Measurements from ENCODE around the gene DOCK6. TPM values are rescaled to one million over a fixed set of nuclear protein-coding genes. Genes with fewer than 3 reads are reported as not detected.

DOCK6 gene
- total RNA-seq, 1 experiment from 2014 or later = 88.8 TPM

DNA sequence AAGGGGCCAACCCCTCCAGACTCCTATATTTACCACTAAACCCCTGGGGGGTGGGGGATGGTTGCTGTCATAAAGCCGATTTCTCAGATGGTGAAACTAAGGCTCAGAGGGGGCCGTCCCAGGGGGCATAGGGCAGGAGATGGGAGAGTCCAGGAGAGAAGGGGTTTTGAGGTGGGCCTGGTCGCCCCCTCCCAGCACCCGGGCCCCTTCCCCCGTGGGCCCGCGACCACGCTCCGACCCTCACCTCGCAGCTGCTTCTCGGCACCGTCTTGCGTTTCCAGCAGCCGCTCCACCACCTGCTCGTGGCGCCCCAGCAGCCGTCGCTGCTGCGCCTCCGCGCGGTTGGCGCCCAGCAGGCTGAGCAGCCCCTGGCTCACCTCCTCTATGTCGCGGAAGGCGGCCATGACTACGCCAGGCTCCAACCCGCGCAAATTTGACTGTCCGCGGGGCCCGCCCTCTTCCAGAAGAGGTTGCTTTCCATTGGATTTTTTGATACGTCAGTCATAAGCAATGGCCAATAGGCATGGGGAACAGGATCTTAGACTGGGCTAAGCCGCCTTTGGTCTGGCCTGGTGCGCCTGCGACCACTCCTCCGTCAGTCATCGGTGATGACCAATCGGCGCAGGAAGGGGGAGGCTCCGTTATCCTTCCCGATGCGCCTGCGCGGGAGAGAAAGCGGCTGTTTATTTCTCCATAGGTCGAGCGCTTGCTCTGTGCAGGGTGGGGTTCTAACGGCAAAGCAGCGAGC lies 106.8 kb downstream of the DOCK6 start, which contains the start of gene SPC24 (continued):
- TF ChIP-seq MXD4 (CRISPR knock-in tag; IDR thresholded peaks at IDR 0.05; ENCODE audit: borderline replicate concordance) (no peak), ZNF317 (CRISPR knock-in tag; IDR thresholded peaks at IDR 0.05; ENCODE audit: borderline replicate concordance, low read depth) (no peak), FOXP1 (CRISPR knock-in tag; IDR thresholded peaks at IDR 0.05; ENCODE audit: borderline replicate concordance) (peak; percentile 93), ATF2 (CRISPR knock-in tag; IDR thresholded peaks at IDR 0.05; ENCODE audit: borderline replicate concordance, low read depth) (no peak), ZNF671 (CRISPR knock-in tag; IDR thresholded peaks at IDR 0.05) (no peak), AFF4 (CRISPR knock-in tag; IDR thresholded peaks at IDR 0.05; ENCODE audit: borderline replicate concordance) (no peak), USF1 (CRISPR knock-in tag; IDR thresholded peaks at IDR 0.05) (peak; percentile 31; the same call in 1 of the 2 replicates), ZNF423 (CRISPR knock-in tag; IDR thresholded peaks at IDR 0.05) (no peak), ESRRA (CRISPR knock-in tag; IDR thresholded peaks at IDR 0.05; ENCODE audit: borderline replicate concordance) (0 out of 2 replicates have a peak, but pooled peaks have one; percentile 64), NR1H2 (CRISPR knock-in tag; IDR thresholded peaks at IDR 0.05) (no peak), JUN (CRISPR knock-in tag; IDR thresholded peaks at IDR 0.05) (peak; percentile 66; the same call in 1 of the 2 replicates), JAZF1 (CRISPR knock-in tag; IDR thresholded peaks at IDR 0.05) (no peak), CTCF (IDR thresholded peaks at IDR 0.05) (no peak), ZNF425 (CRISPR knock-in tag; conservative IDR thresholded peaks at IDR 0.05) (no peak), FOXK1 (CRISPR knock-in tag; IDR thresholded peaks at IDR 0.05) (peak; percentile 66; the same call in 1 of the 2 replicates), CREB1 (CRISPR knock-in tag; IDR thresholded peaks at IDR 0.05) (0 out of 2 replicates have a peak, but pooled peaks have one; percentile 41), RORB (CRISPR knock-in tag; IDR thresholded peaks at IDR 0.05) (no peak), HMGA2 (CRISPR knock-in tag; IDR thresholded peaks at IDR 0.05) (no peak), E2F5 (CRISPR knock-in tag; IDR thresholded peaks at IDR 0.05) (peak; percentile 83; the same call in 1 of the 2 replicates)
- TF ChIP-seq, protein P1, sequence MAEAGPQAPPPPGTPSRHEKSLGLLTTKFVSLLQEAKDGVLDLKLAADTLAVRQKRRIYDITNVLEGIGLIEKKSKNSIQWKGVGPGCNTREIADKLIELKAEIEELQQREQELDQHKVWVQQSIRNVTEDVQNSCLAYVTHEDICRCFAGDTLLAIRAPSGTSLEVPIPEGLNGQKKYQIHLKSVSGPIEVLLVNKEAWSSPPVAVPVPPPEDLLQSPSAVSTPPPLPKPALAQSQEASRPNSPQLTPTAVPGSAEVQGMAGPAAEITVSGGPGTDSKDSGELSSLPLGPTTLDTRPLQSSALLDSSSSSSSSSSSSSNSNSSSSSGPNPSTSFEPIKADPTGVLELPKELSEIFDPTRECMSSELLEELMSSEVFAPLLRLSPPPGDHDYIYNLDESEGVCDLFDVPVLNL (CRISPR knock-in tag; IDR thresholded peaks at IDR 0.05; ENCODE audit: borderline replicate concordance, low read depth) = peak; percentile 99
- TF ChIP-seq, protein P2, sequence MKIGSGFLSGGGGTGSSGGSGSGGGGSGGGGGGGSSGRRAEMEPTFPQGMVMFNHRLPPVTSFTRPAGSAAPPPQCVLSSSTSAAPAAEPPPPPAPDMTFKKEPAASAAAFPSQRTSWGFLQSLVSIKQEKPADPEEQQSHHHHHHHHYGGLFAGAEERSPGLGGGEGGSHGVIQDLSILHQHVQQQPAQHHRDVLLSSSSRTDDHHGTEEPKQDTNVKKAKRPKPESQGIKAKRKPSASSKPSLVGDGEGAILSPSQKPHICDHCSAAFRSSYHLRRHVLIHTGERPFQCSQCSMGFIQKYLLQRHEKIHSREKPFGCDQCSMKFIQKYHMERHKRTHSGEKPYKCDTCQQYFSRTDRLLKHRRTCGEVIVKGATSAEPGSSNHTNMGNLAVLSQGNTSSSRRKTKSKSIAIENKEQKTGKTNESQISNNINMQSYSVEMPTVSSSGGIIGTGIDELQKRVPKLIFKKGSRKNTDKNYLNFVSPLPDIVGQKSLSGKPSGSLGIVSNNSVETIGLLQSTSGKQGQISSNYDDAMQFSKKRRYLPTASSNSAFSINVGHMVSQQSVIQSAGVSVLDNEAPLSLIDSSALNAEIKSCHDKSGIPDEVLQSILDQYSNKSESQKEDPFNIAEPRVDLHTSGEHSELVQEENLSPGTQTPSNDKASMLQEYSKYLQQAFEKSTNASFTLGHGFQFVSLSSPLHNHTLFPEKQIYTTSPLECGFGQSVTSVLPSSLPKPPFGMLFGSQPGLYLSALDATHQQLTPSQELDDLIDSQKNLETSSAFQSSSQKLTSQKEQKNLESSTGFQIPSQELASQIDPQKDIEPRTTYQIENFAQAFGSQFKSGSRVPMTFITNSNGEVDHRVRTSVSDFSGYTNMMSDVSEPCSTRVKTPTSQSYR (CRISPR knock-in tag; IDR thresholded peaks at IDR 0.05) = peak; percentile 52; the same call in 1 of the 2 replicates
- TF ChIP-seq, protein P3, sequence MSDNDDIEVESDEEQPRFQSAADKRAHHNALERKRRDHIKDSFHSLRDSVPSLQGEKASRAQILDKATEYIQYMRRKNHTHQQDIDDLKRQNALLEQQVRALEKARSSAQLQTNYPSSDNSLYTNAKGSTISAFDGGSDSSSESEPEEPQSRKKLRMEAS (CRISPR knock-in tag; IDR thresholded peaks at IDR 0.05) = peak; percentile 74

Measured in WTC11 (cell line).